Superior temporal gyrus (tissue), 1 donor: ENCODE results near the gene MPST.
"Not testable (repeated sequence)": the region's sequence is repeated elsewhere in the genome, so short reads cannot be mapped to it uniquely, and the experiment has no call there.

Source experiments
- DNase-seq: peaks from one replicate; pipeline ENCODE4 v3.0.0-alpha.2; 2016; ENCODE audit errors: extremely low spot score

MPST gene

DNA sequence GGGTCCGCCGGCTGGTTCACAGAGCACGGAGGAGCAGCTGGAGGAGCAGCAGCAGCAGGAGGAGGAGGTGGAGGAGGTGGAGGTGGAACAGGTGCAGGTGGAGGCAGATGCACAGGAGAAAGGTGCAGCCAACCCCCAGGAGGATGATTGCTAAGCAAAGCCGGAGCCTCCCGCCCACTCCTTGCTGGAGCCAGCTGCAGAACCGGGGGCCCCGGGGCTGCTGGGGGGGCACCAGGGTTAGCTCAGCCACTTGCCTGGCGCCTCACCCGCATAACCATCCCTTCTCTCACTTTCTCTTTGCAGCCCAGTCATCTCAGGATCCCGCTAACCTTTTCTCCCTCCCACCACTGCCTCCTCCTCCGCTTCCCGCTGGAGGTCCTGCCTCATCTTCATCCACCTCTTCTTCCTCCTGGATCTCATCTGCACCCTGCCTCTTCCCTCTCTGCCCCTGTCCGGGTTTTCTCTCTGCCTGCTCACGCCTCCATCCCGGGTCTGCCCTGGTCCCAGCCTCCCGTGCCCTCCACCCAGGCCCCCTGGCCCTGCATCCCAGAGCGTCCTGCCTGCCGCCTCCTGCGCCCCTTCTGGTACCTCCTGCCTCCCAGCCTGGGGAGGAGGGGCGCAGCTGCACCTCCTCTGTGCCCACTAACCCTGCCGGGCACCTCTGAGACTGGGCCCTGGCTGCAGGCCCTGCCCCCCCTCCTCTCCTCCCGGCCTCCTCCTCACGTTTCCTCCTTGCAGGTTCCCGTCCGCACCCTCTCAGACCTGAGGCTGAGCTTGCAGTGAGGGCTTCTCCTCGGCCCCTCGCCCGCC is 41.5 kb downstream of the MPST start:
- DNase-seq = no peak

- no peak for DNase-seq
Observed at GRCh38 chr22:37061611-37062375, 42.3 kb downstream of the MPST start.

DNA sequence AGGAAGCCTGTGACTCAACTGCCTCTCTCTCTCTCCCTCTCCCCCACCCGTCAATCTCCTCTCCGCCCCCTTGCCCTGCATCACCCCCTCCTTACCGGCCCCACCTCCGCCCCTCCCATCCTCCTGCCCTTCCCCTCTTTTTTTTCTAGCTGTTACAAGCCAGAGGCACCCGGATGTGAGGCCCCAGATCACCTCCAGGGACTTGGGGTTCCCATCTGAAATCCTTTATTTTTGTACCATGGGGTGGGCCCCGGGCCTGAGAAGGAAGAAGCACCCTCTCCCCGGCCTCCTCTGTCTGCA is 42.8 kb downstream of the MPST start:
- DNase-seq = no peak

- no peak for DNase-seq
Observed at GRCh38 chr22:37062702-37063381, 43.3 kb downstream of the MPST start.

GRCh38 chr22:37063431-37064420 is 44.2 kb downstream of the MPST start:
- no peak for DNase-seq

GRCh38 chr22:37064553-37064952 is 45.0 kb downstream of the MPST start:
- no peak for DNase-seq

DNA sequence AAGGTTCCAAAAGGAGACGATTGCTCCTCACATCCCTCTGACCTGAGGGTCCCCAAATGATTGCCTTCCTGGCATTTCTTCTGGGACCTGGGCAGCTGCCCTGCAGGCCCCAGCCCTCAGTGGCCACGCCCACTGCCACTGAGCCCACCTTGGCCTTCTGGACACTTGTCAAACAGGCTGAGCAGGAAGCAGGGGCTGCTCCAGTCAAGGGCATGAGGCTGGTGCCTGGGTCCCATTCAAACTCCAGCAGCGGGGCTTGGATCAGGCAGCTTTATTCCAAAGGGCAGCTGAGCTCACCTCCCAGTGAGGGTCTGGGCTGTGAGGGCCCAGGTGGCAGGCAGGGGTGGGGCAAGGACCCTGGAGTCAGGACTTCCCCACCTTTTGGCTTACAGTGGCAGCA is 45.6 kb downstream of the MPST start:
- no peak for DNase-seq

DNA sequence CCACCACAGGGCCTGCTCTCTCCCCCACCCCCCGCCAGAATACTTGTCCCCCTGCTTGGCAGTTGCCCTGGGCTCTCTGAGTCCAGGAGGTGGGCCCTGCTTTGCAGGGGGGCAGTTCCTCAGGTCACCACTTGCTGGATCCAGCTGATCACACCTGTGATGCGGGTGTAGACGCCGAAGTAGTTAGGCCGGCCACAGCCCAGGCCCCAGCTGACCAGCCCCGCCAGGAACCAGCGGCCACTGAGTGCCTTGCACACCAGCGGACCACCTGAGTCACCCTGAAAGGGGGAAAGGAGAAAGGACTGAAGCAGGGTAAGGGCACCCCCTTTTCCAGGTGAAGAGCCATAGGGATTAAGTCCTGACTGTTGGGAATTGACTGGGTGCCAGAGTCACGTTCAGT is 46.4 kb downstream of the MPST start:
- DNase-seq = no peak

GRCh38 chr22:37067428-37067827 is 47.9 kb downstream of the MPST start:
- DNase-seq = no peak

DNA sequence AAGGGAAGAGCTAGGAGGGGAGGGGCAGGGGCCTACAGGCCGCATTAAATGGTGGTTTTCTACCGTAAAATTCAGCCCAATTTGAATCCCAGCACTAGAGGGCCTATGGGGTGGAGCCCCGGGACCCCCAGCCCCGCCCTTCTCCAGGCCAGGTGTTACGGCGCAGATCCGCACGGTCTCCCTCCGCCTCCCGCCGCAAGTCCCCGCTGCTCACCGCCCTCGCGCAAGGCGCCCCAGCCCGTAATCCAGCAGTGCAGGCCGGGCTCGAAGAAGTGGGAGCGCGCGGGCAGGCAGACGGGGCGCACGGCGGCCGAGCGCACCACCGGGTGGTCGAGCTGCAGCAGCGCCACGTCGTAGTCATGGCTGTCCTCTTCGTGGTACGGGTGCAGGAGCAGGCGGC is 49.3 kb downstream of the MPST start:
- DNase-seq = no peak

- DNase-seq = no peak
Observed at GRCh38 chr22:37069319-37069718, 49.8 kb downstream of the MPST start.

GRCh38 chr22:37069719-37070118 is 50.2 kb downstream of the MPST start:
- DNase-seq = no peak

- DNase-seq = no peak
Observed at GRCh38 chr22:37070334-37070733, 50.8 kb downstream of the MPST start.

GRCh38 chr22:37070744-37071143 is 51.2 kb downstream of the MPST start:
- DNase-seq = no peak

DNA sequence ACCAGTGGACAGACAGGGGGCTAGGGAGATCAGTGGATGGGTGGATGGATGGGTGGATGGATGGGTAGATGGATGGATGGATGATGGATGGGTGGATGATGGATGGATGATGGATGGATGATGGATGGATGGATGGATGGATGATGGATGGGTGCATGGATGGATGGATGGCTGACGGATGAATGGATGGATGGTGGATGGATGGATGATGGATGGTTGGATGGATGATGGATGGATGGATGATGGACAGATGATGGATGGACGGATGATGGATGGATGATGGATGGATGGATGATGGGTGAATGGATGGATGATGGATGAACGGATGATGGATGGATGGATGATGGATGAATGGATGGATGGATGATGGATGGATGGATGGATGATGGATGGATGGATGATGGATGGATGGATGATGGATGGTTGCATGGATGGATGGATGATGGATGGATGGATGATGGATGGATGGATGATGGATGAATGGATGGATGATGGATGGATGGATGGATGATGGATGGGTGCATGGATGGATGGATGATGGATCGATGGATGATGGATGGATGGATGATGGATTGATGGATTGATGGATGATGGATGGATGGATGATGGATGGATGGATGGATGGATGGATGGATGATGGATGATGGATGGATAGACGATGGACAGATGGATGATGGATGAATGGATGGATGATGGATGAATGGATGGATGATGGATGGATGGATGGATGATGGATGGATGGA is 52.5 kb downstream of the MPST start:
- DNase-seq = not testable (repeated sequence)

DNA sequence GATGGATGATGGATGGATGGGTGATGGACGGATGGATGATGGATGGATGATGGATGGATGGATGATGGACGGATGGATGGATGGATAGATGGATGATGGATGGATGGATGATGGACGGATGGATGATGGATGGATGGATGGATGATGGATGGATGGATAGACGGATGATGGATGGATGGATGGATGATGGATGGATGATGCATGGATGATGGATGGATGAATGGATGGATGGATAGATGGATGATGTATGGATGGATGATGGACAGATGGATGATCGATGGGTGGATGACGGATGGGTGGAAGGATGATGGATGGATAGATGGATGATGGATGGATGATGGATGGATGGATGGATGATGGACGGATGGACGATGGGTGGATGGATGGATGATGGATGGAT is 53.1 kb downstream of the MPST start:
- DNase-seq = no peak

DNA sequence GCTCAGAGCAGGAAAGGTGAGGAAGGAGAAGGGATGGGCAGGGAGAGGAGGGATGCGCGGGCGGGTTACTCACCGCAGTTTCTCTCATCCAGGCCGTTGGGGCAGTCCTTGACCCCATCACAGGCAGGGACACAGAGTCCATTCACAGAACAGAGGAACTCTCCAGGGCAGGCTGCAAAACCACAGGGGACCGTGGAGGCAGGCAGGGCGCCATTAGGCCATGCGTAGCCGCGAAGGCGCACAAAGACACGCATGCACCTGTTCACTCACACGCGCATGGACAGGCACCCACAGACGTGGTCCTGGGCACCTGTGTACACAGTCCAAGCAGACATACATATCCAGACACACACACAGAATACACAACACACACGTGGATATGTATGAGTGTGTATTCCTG is 55.0 kb downstream of the MPST start:
- no peak for DNase-seq

DNA sequence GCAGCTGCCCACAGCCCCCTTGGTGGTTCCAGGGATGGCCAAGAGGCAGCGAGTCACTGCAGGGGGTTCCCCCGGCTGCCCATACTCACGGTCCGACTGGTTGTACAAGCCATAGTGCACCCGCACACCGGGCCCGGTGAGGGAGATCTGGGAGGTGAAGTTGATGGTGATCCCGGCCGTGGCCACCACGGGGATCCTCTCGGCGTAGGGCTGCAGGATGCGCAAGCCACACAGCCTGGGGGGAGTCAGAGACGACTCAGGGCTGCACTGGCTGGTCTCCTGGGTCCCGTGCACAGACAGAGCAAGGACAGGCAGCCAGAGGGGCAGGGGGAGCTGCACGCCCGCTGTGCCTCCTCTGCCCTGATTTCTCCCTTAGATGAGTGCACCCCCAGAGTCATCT is 55.5 kb downstream of the MPST start:
- DNase-seq = no peak

DNA sequence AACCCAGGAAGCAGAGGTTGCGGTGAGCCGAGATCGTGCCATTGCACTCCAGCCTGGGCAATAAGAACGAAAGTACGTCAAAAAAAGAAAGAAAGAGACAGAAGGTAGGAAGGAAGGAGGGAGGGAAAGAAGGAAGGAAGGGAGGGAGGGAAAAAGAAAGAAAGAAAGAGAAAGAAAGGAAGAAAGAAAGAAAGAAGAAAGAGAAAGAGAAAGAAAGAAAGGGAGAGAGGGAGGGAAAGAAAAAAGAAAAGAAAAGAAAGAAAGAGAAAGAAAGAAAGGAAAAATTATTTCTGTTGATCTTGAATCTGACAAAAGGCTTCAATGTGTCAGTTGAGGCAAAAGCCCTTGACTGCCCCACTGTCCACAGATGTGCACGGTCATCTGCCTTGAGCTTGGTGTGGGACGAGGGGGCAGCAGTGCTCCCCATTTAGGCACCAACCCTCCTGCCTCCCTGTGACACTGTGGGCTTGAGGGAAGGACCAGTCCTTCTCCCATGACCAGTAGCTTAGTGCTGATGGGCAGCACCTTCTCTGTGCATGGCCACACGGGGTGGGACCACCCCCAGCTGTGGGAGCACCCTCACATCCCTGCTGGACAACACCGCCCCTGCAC is 56.4 kb downstream of the MPST start:
- no peak for DNase-seq

DNA sequence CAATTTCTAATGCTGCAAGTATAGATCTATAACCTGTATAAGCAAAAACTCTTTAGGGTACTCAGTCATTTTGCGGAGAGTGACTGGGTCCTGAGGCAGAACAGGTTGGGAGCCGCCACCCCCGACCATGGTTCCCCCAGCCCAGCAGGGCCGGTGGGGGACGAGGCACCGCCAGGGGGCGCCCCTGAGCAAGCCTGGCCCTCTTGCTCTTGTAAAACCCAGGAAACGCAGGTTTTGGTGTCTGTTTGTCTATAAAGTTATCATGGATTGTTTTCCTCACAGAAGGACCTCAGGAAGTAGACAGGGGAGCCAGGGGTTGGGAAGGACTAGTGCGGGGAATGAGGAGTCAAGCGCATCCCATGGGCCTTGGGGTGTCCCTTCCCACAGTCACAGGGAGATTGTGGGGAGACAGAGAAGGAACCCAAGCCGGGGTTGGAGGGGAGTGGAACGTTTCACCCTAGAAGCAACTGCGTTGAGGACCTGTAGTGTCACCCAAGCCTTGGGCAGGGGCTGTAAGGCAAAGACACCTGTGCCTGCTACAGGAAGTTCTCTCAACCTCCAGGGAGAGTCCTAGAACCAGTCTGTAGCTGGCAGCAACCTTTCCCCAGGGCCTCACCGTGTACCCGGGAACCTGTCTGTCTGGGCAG is 58.4 kb downstream of the MPST start:
- peak; percentile 41 for DNase-seq
